Measurements from ENCODE around the gene PRKAR1B. TPM values are rescaled to one million over a fixed set of nuclear protein-coding genes. Genes with fewer than 3 reads are reported as not detected.
A peak's percentile ranks its signal among the peaks of the same experiment; 100 is the strongest.

Gene PRKAR1B
- total and polyA plus RNA-seq, 7 donors = 9.5 to 26.6 (median 11.4) TPM

- Histone ChIP-seq H3K27ac (peak overlapping the region in 1 of 4 donors; percentile 55), H3K4me3 (no peak overlapping the region)
Measured at GRCh38 chr7:542131-542712, 184.9 kb downstream of the PRKAR1B start.

DNA sequence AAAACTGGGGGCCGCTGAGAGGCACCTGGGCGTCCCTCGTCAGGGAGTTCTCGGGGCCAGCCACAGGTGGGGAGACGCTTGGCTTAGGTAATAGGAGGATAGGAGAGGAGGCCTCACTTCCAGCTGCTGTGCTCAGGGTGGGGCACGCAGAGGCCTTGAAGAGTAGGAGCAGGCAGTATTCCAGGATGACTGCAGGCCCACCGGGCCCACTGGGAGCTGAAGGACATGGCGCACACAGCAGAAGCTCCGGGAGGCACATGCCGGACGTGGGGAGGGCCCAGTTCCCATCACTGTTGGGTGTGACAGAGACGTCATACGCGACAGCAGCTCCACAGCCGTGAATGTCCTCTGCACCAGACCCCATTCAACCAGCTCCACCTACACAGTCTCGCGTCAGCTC lies 185.4 kb downstream of the PRKAR1B start:
- H3K36me3 ChIP-seq = no peaks in the 10 kb centered on the region
- no peak for DNase-seq
- H3K27me3 ChIP-seq = no peaks in the 10 kb centered on the region
- peaks cover 0 to 27% (median 5%) of the 10 kb centered on the region in 4 donors for H3K4me1 ChIP-seq
- intact Hi-C loops (cut with DNase I) = no loop called here
- no peak overlapping the region for H3K27ac ChIP-seq
- 87 to 95% methylated on average over 17 of the region's 17 CpGs for WGBS, 2 donors
- no peak overlapping the region for H3K4me3 ChIP-seq
- no peaks in the 10 kb centered on the region for H3K9me3 ChIP-seq
- TF ChIP-seq EP300 (IDR thresholded peaks at IDR 0.05) = no peak
- no peak for TF ChIP-seq POLR2AphosphoS5 (IDR thresholded peaks at IDR 0.05)
- no peak for TF ChIP-seq POLR2A (IDR thresholded peaks at IDR 0.05)
- no peak for TF ChIP-seq CTCF (IDR thresholded peaks at IDR 0.05)

More at GRCh38 chr7:542131-542712, 184.9 kb downstream of the PRKAR1B start:
- Histone ChIP-seq H3K27me3 (no peaks in the 10 kb centered on the region), H3K36me3 (no peaks in the 10 kb centered on the region), H3K4me1 (peaks cover 0 to 27% (median 5%) of the 10 kb centered on the region in 4 donors), H3K9me3 (no peaks in the 10 kb centered on the region)
- no peak for DNase-seq
- 92 to 94% methylated on average over 28 of the region's 28 CpGs for WGBS, 2 donors
- TF ChIP-seq POLR2AphosphoS5 (IDR thresholded peaks at IDR 0.05) = no peak
- no peak for TF ChIP-seq CTCF (IDR thresholded peaks at IDR 0.05)
- TF ChIP-seq POLR2A (IDR thresholded peaks at IDR 0.05) = no peak
- no peak for TF ChIP-seq EP300 (IDR thresholded peaks at IDR 0.05)
- intact Hi-C loops (cut with DNase I) = no loop called here

DNA sequence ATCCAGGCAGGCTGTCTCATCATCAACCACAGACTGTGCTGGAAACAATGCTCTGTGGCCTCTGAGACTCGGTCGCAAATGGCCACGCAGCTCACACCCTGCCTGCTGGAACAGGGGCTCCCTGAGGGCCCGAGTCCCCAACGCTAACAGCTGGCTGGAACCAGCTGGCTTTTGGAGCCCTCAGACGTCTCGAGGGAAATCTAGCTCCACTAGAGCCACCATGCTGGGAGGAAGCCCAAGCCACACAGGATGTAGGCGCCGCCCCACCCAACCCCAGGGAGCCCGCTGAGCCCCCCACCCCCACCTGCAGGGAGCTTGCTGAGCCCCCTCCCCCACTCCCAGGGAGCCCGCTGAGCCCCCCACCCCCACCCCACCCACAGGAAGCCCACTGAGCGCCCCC lies 186.1 kb downstream of the PRKAR1B start:
- H3K27ac ChIP-seq = no peak overlapping the region
- H3K27me3 ChIP-seq = no peaks in the 10 kb centered on the region
- DNase-seq = no peak
- no peaks in the 10 kb centered on the region for H3K36me3 ChIP-seq
- no peak overlapping the region for H3K4me3 ChIP-seq
- peaks cover 0 to 27% (median 5%) of the 10 kb centered on the region in 4 donors for H3K4me1 ChIP-seq
- WGBS, 2 donors = 73 to 91% methylated on average over 12 of the region's 12 CpGs
- H3K9me3 ChIP-seq = no peaks in the 10 kb centered on the region
- intact Hi-C loops (cut with DNase I) = no loop called here
- TF ChIP-seq POLR2A (IDR thresholded peaks at IDR 0.05) (no peak), EP300 (IDR thresholded peaks at IDR 0.05) (no peak), POLR2AphosphoS5 (IDR thresholded peaks at IDR 0.05) (no peak), CTCF (IDR thresholded peaks at IDR 0.05) (no peak)

GRCh38 chr7:540579-540978 lies 186.5 kb downstream of the PRKAR1B start:
- no peaks in the 10 kb centered on the region for H3K9me3 ChIP-seq
- H3K27ac ChIP-seq = no peak overlapping the region
- WGBS, 2 donors = 95 to 97% methylated on average over 14 of the region's 14 CpGs
- no peak for TF ChIP-seq POLR2AphosphoS5 (IDR thresholded peaks at IDR 0.05)
- no peaks in the 10 kb centered on the region for H3K36me3 ChIP-seq
- H3K4me1 ChIP-seq = peaks cover 0 to 27% (median 5%) of the 10 kb centered on the region in 4 donors
- no peak for DNase-seq
- no peaks in the 10 kb centered on the region for H3K27me3 ChIP-seq
- intact Hi-C loops (cut with DNase I) = no loop called here
- no peak overlapping the region for H3K4me3 ChIP-seq

GRCh38 chr7:539731-540411 lies 187.2 kb downstream of the PRKAR1B start:
- intact Hi-C loops (cut with DNase I) = no loop called here
- H3K27ac ChIP-seq = no peak overlapping the region
- no peak overlapping the region for H3K4me3 ChIP-seq

More at GRCh38 chr7:539731-540411, 187.2 kb downstream of the PRKAR1B start:
- no peak for DNase-seq
- TF ChIP-seq POLR2A (IDR thresholded peaks at IDR 0.05) (no peak), EP300 (IDR thresholded peaks at IDR 0.05) (no peak), POLR2AphosphoS5 (IDR thresholded peaks at IDR 0.05) (no peak), CTCF (IDR thresholded peaks at IDR 0.05) (no peak)
- 14 to 68% methylated on average over 17 of the region's 17 CpGs for WGBS, 2 donors
- H3K9me3 ChIP-seq = no peaks in the 10 kb centered on the region
- H3K36me3 ChIP-seq = no peaks in the 10 kb centered on the region
- peaks cover 0 to 27% (median 5%) of the 10 kb centered on the region in 4 donors for H3K4me1 ChIP-seq
- H3K27me3 ChIP-seq = no peaks in the 10 kb centered on the region

All from sigmoid colon (tissue), 7 donors.